ENCODE measurements around the gene DMXL2. TPM values are rescaled to one million over a fixed set of nuclear protein-coding genes. Genes with fewer than 3 reads are reported as not detected.

DMXL2 gene
- total and polyA plus RNA-seq, 2 experiments from 2014 or later = 6.1 to 61.1 TPM

GRCh38 chr15:51405693-51406523 is 216.7 kb downstream of the DMXL2 start:
- H4K20me1 ChIP-seq (replicated peaks; ENCODE audit: insufficient read depth) = no peaks in the 10 kb centered on the region
- no peak overlapping the region for H3K27ac ChIP-seq (ENCODE audit: low read depth)
- H3K36me3 ChIP-seq (ENCODE audit: insufficient read depth) = no peaks in the 10 kb centered on the region
- no peak for TF ChIP-seq ZNF462 (CRISPR knock-in tag; IDR thresholded peaks at IDR 0.05)
- TF ChIP-seq JUNB (IDR thresholded peaks at IDR 0.05; ENCODE audit: unreplicated experiment) = no peak
- TF ChIP-seq NANOG (IDR thresholded peaks at IDR 0.05; ENCODE audit: borderline replicate concordance) = no peak
- no peak for TF ChIP-seq ZNF331 (CRISPR knock-in tag; IDR thresholded peaks at IDR 0.05; ENCODE audit: low read depth)
- no peak for TF ChIP-seq CREB1 (CRISPR knock-in tag; IDR thresholded peaks at IDR 0.05; ENCODE audit: low read depth)
- TF ChIP-seq ETS1 (IDR thresholded peaks at IDR 0.05) = no peak
- no peak for TF ChIP-seq REST (IDR thresholded peaks at IDR 0.05; ENCODE audit: unreplicated experiment)
- TF ChIP-seq CTCF (conservative IDR thresholded peaks at IDR 0.05; ENCODE audit: low read depth in 2 of 2) = no peak
- no peak for TF ChIP-seq EZH2 (IDR thresholded peaks at IDR 0.05; ENCODE audit: low read depth, unreplicated experiment)
- no peak for TF ChIP-seq STAT1 (IDR thresholded peaks at IDR 0.05; ENCODE audit: unreplicated experiment)
- TF ChIP-seq POLR2AphosphoS5 (IDR thresholded peaks at IDR 0.05; ENCODE audit: low read depth) = no peak
- no peak for TF ChIP-seq EZH2phosphoT487 (IDR thresholded peaks at IDR 0.05; ENCODE audit: unreplicated experiment)
- TF ChIP-seq ZNF114 (CRISPR knock-in tag; IDR thresholded peaks at IDR 0.05) = no peak
- H3K36me3 Mint-ChIP-seq (ENCODE audit: low read depth) = no peaks in the 10 kb centered on the region
- no peaks in the 10 kb centered on the region for H3F3A ChIP-seq (replicated peaks; ENCODE audit: low read depth)
- no peak overlapping the region for H3K4me3 Mint-ChIP-seq
- H2AFZ ChIP-seq = peak overlapping the region; percentile 85
- ATAC-seq (no peak), DNase-seq (ENCODE audit: low spot score) (no peak)
- H3K27me3 Mint-ChIP-seq (ENCODE audit: insufficient read depth, low read depth, poor library complexity) = peaks cover 7% of the 10 kb centered on the region
- H3K4me3 ChIP-seq = no peak overlapping the region
- no peaks in the 10 kb centered on the region for H3K79me2 ChIP-seq (replicated peaks; ENCODE audit: insufficient read depth)
- no peak overlapping the region for H3K4me2 ChIP-seq
- no peak overlapping the region for H3K27ac Mint-ChIP-seq
- no peaks in the 10 kb centered on the region for H3K27me3 ChIP-seq (ENCODE audit: insufficient read depth)
- peaks cover 20% of the 10 kb centered on the region for H3K4me1 Mint-ChIP-seq
- peaks cover 8% of the 10 kb centered on the region for H3K4me1 ChIP-seq (ENCODE audit: insufficient read depth)
- H3K9me3 Mint-ChIP-seq = no peaks in the 10 kb centered on the region
- 0 out of 2 replicates have a peak, but pooled peaks cover 4% of the 10 kb centered on the region for H3K9me2 ChIP-seq (ENCODE audit: insufficient read depth)
